GM06990 (cell line): ENCODE data around the gene AKNA.

Experiments used
- DNase-seq: peaks from one replicate; pipeline ENCODE4 v3.0.0-alpha.2; 2011; ENCODE audit not compliant: insufficient read length; ENCODE audit errors: extremely low read depth
- H3K27me3 ChIP-seq: replicated peaks from 2 replicates; pipeline ENCODE4 v1.6.0; 2011; ENCODE audit warnings: low read length; ENCODE audit not compliant: control insufficient read depth, insufficient read depth
- H3K36me3 ChIP-seq: 2 replicates; pipeline ENCODE4 v1.5.1; 2011; ENCODE audit warnings: low read length; ENCODE audit not compliant: control insufficient read depth, insufficient read depth
- H3K4me3 ChIP-seq: replicated peaks from 2 replicates; pipeline ENCODE4 v1.5.1; 2011; ENCODE audit warnings: low read depth, mild to moderate bottlenecking, control low read depth, low read length
- CTCF ChIP-seq: IDR thresholded peaks from 2 replicates; pipeline ENCODE4 v1.5.1; 2011; ENCODE audit warnings: low read length, control low read depth, mild to moderate bottlenecking, inconsistent platforms; ENCODE audit not compliant: insufficient read depth, poor library complexity, severe bottlenecking

AKNA gene

GRCh38 chr9:114385397-114386181 is 2.2 kb downstream of the AKNA start:
- Histone ChIP-seq H3K27me3 (no peaks in the 10 kb centered on the region), H3K36me3 (peaks cover 13% of the 10 kb centered on the region), H3K4me3 (peak overlapping the region; percentile 91)
- peak; percentile 87 for DNase-seq
- TF ChIP-seq CTCF: no peak

DNA sequence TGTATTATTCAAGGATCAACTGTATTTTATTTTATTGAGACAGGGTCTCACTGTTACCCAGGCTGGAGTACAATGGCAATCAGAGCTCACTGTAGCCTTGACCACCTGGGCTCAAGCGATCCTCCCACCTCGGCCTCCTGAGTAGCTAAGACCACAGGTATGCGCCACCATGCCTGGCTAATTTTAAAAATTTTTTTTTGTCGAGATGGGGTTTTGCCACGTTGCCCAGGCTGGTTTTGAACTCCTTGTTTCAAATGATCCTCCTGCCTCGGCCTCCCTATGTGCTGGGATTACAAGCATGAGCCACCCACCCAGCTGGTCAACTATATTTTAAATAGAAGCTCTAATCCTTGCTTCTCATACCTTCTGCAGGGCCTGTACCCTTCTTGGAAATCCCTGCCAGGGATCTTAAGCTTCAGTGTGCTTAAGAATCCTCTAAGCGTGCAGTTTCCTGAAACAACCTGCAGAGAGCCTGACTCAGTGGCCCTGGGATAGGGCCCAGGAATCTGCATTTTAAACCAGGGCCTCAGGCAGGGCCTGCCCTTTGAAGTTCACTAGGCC is 2.9 kb downstream of the AKNA start:
- Histone ChIP-seq H3K27me3 (no peaks in the 10 kb centered on the region), H3K36me3 (peaks cover 13% of the 10 kb centered on the region), H3K4me3 (peak overlapping the region; percentile 60)
- DNase-seq: no peak
- TF ChIP-seq CTCF: no peak

GRCh38 chr9:114384341-114384740 is 3.4 kb downstream of the AKNA start:
- Histone ChIP-seq H3K36me3 (peaks cover 14% of the 10 kb centered on the region), H3K4me3 (peak overlapping the region; percentile 60), H3K27me3 (no peaks in the 10 kb centered on the region)
- no peak for TF ChIP-seq CTCF
- DNase-seq: no peak

DNA sequence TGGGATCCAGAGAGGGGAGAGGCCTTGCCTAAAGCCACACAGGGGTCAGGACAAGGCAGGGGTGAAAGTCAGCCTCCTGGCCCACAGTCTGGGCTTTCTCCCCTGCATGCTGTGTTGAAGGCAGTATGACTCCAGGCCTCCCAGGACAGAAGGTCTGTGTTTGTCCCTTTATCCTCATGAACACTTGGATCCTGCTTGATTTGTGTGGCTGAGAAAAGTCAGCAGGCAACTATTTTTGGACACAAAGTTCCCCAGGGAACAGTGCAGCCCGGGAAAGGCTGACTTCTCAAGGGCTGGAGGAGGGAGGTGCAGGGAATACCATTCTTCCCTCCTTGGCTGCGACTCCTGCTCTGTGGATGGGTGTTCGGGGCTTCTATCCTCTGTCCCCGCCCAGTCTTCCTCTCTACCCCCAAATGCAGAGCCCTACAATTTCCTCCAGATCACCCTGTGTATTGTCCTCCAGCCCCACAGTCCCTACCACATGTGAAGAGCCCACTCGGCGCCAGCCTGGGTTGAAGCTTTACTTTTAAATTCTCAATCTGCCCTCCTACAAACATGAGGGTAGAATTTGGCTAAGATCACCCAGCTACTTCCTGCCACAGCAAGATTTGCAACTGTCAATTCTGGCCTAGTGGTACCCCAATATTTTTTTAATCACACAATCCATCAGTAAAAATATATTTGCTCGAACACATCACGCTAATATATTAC is 4.1 kb downstream of the AKNA start:
- peaks cover 18% of the 10 kb centered on the region for H3K36me3 ChIP-seq
- no peaks in the 10 kb centered on the region for H3K27me3 ChIP-seq
- H3K4me3 ChIP-seq: peak overlapping the region; percentile 60
- no peak for TF ChIP-seq CTCF
- no peak for DNase-seq

DNA sequence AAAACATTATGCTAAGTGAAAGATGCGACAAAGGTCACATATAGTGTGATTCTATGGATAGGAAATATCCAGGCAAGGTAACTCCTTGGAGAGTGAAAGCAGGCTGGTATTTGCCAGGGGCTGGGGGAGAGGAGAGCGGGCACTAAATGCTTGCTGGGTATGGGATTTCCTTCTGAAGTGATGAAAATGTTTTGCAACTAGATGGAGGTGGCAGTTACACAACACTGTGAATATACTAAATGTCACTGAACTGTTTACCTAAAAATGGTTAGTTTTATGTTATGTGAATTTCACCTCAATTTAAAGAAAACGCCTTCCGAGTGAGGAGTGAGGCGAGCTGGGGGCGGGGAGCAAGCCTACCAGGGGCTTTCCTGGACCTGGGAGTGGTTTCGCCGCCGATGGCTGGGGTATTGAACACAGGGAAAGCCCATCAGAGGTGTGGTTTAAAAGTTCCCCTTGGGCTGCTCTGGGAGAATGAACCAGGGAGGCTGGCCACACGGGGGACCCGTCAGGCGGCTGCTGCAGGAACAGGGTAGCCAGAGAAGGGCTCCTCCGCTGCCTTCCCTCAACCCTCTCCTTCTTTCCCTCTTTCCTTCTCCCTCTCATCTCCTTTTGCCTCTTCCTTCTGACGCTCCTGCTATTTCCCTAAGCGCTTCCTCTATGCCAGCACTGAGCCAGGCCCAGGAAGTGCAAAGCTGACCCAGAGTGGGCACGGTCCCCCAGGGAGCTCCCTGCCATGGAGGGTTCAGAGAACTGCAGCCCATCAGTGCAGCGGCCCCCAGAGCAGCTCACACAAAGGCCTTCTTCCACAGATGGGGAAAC is 4.9 kb downstream of the AKNA start:
- peaks cover 22% of the 10 kb centered on the region for H3K36me3 ChIP-seq
- H3K27me3 ChIP-seq: no peaks in the 10 kb centered on the region
- peak; percentile 68 for DNase-seq
- H3K4me3 ChIP-seq: peak overlapping the region; percentile 60
- peak; percentile 53 for TF ChIP-seq CTCF
